SK-N-SH (cell line): Measurements from ENCODE around the gene STAT5B. TPM values are rescaled to one million over a fixed set of nuclear protein-coding genes. Genes with fewer than 3 reads are reported as not detected.

ENCODE experiments used
- CTCF ChIA-PET: fragments of 300-600, 350-600 bp; formaldehyde crosslinking; extraction: SDS; loops from one replicate; lab custom pipeline; 2021; lab: Yijun Ruan, JAX
- POLR2A ChIA-PET: fragments of 350-600 bp; sonication (Branson Sonifier 250); formaldehyde crosslinking; extraction: SDS; loops from one replicate; lab custom pipeline; 2020; ENCODE audit warnings: antibody characterized with exemption, inconsistent platforms; lab: Yijun Ruan, JAX
- DNase-seq: peaks from one replicate; pipeline ENCODE4 v3.0.0; 2012
- H2AFZ ChIP-seq: fragments of 200-600 bp; sonication (generic); 2 replicates; pipeline ENCODE4 v1.8.1; 2016; ENCODE audit warnings: antibody characterized with exemption, mild to moderate bottlenecking, low read depth
- H3F3A ChIP-seq: fragments of 200-600 bp; sonication (generic); replicated peaks from 2 replicates; pipeline ENCODE3; 2016; ENCODE audit warnings: antibody characterized with exemption, mild to moderate bottlenecking; ENCODE audit not compliant: insufficient read depth
- H3K27ac ChIP-seq, 2 experiments: fragments of 200-500 bp in 1 of 2; fragments of 200-600 bp in 1 of 2; sonication (Bioruptor generic) in 1 of 2; sonication (generic), shearing (Covaris generic) in 1 of 2; 2 replicates each; pipeline versions ENCODE4 v1.5.1 to v1.6.1; 2014 to 2016; ENCODE audit warnings: low read depth in 2 of 2, inconsistent platforms in 1 of 2, low read length in 1 of 2, mild to moderate bottlenecking in 1 of 2, mixed read lengths in 1 of 2
- H3K27me3 ChIP-seq: fragments of 200-600 bp; sonication (generic), shearing (Covaris generic); 2 replicates; pipeline ENCODE4 v1.6.1; 2016; ENCODE audit warnings: mixed run types; ENCODE audit not compliant: insufficient read depth
- H3K36me3 ChIP-seq, 2 experiments: fragments of 200-500 bp in 1 of 2; fragments of 200-600 bp in 1 of 2; sonication (Bioruptor generic) in 1 of 2; sonication (generic) in 1 of 2; replicated peaks in 1 of 2; 2 replicates each; pipeline versions ENCODE3 to v1.5.1; 2014 to 2016; ENCODE audit warnings: low read length in 1 of 2, mild to moderate bottlenecking in 1 of 2; ENCODE audit not compliant: insufficient read depth in 2 of 2, control insufficient read depth in 1 of 2
- H3K4me1 ChIP-seq, 2 experiments: fragments of 200-500 bp in 1 of 2; fragments of 200-600 bp in 1 of 2; sonication (Bioruptor generic) in 1 of 2; sonication (generic), shearing (Covaris generic) in 1 of 2; 2 replicates each; pipeline versions ENCODE4 v1.5.1 to v1.6.1; 2014 to 2016; ENCODE audit warnings: low read depth in 1 of 2, low read length in 1 of 2, mixed run types in 1 of 2; ENCODE audit not compliant: insufficient read depth in 2 of 2, control insufficient read depth in 1 of 2
- H3K4me2 ChIP-seq: fragments of 200-600 bp; sonication (generic), shearing (Covaris generic); 2 replicates; pipeline ENCODE4 v1.6.1; 2017; ENCODE audit warnings: mixed run types
- H3K4me3 ChIP-seq, 2 experiments: fragments of 200-500 bp in 1 of 2; fragments of 200-600 bp in 1 of 2; sonication (Bioruptor generic) in 1 of 2; sonication (generic), shearing (Covaris generic) in 1 of 2; 2 replicates each; pipeline versions ENCODE4 v1.5.1 to v1.8.1; 2014 to 2016; ENCODE audit warnings: low read depth in 2 of 2, inconsistent platforms in 1 of 2, low read length in 1 of 2, mild to moderate bottlenecking in 1 of 2, mixed read lengths in 1 of 2, moderate library complexity in 1 of 2
- H3K79me2 ChIP-seq: fragments of 200-600 bp; sonication (generic); 2 replicates; pipeline ENCODE4 v1.8.1; 2017; ENCODE audit warnings: mild to moderate bottlenecking; ENCODE audit not compliant: insufficient read depth
- H3K9ac ChIP-seq: fragments of 200-600 bp; sonication (generic); 2 replicates; pipeline ENCODE4 v1.6.1; 2017; ENCODE audit warnings: mixed run types
- H3K9me2 ChIP-seq: fragments of 200-600 bp; sonication (generic); 2 replicates; pipeline ENCODE4 v1.6.1; 2017; ENCODE audit warnings: mixed run types
- H3K9me3 ChIP-seq: fragments of 200-600 bp; sonication (generic); 2 replicates; pipeline ENCODE4 v1.6.1; 2017; ENCODE audit warnings: mixed run types, mild to moderate bottlenecking, moderate library complexity
- H4K20me1 ChIP-seq: fragments of 200-600 bp; sonication (generic); 2 replicates; pipeline ENCODE4 v1.6.1; 2017; ENCODE audit warnings: mild to moderate bottlenecking, mixed run types; ENCODE audit not compliant: insufficient read depth
- CHD2 ChIP-seq: fragments of 150-350 bp; IDR thresholded peaks from 2 replicates; pipeline ENCODE4 v1.6.1; 2018; ENCODE audit warnings: low read length; ENCODE audit not compliant: partially characterized antibody
- EP300 ChIP-seq, 2 experiments: IDR thresholded peaks; 2 replicates each; pipeline versions ENCODE4 v1.4.0 to v1.6.1; 2012; ENCODE audit warnings: borderline replicate concordance in 1 of 2, low read depth in 1 of 2, low read length in 1 of 2
- EZH2phosphoT487 ChIP-seq: fragments of 200-600 bp; sonication (generic); IDR thresholded peaks from 2 replicates; pipeline ENCODE4 v1.6.1; 2017; ENCODE audit warnings: low read depth, mixed run types, mild to moderate bottlenecking, antibody characterized with exemption, moderate library complexity, borderline replicate concordance
- FOSL2 ChIP-seq: IDR thresholded peaks from 2 replicates; pipeline ENCODE4 v1.4.0; 2012; ENCODE audit warnings: low read depth, mild to moderate bottlenecking, moderate library complexity, borderline replicate concordance
- FOXM1 ChIP-seq: IDR thresholded peaks from 2 replicates; pipeline ENCODE4 v1.4.0; 2012; ENCODE audit warnings: low read depth, mild to moderate bottlenecking
- JUND ChIP-seq: IDR thresholded peaks from 2 replicates; pipeline ENCODE4 v1.4.0; 2012
- MXI1 ChIP-seq: IDR thresholded peaks from 2 replicates; pipeline ENCODE4 v1.6.1; 2012; ENCODE audit warnings: mild to moderate bottlenecking, low read depth, low read length, improper control_type of control experiment
- NFIC ChIP-seq: IDR thresholded peaks from 2 replicates; pipeline ENCODE4 v1.4.0; 2012; ENCODE audit warnings: borderline replicate concordance
- RAD21 ChIP-seq: IDR thresholded peaks from 2 replicates; pipeline ENCODE4 v1.6.1; 2012; ENCODE audit warnings: mild to moderate bottlenecking, low read length
- RCOR1 ChIP-seq: fragments of 150-350 bp; IDR thresholded peaks from 2 replicates; pipeline ENCODE4 v1.6.1; 2017; ENCODE audit warnings: antibody characterized with exemption, low read length
- RXRA ChIP-seq: IDR thresholded peaks from 2 replicates; pipeline ENCODE4 v1.4.0; 2012; ENCODE audit warnings: low read depth, mild to moderate bottlenecking, borderline replicate concordance
- TAF1 ChIP-seq: IDR thresholded peaks from 2 replicates; pipeline ENCODE4 v1.6.1; 2012; ENCODE audit warnings: low read depth, mild to moderate bottlenecking, low read length, moderate library complexity, borderline replicate concordance
- WGBS: methylation state at CpG from one replicate; pipeline ENCODE4 v1.1.6; 2017; ENCODE audit warnings: low lambda C conversion rate; 5-methylcytosine and 5-hydroxymethylcytosine counted together
- polyA plus RNA-seq, 3 experiments: library from polyadenylated mRNA; depleted of rRNA; stranded (reverse); fragments of >200 nt; gene quantifications; 2 replicates each; pipeline ENCODE4 v1.2.3, GENCODE V29; 2012
- TF ChIP-seq, protein P1 (sequence below): IDR thresholded peaks from 2 replicates; pipeline ENCODE4 v1.6.1; 2012; ENCODE audit warnings: mild to moderate bottlenecking, low read depth, low read length, moderate library complexity
- TF ChIP-seq, protein P2 (sequence below): IDR thresholded peaks from 2 replicates; pipeline ENCODE4 v1.4.0; 2012; ENCODE audit warnings: low read depth, borderline replicate concordance
- TF ChIP-seq, protein P3 (sequence below): IDR thresholded peaks from 2 replicates; pipeline ENCODE4; 2012
- TF ChIP-seq, protein P4 (sequence below): fragments of 200-600 bp; sonication (generic); IDR thresholded peaks from 2 replicates; pipeline ENCODE4 v1.6.1; 2017; ENCODE audit warnings: antibody characterized with exemption, mild to moderate bottlenecking, moderate library complexity
- TF ChIP-seq, protein P5 (sequence below): fragments of 150-350 bp; IDR thresholded peaks from 2 replicates; pipeline ENCODE4 v1.6.1; 2016; ENCODE audit warnings: mild to moderate bottlenecking, low read depth, low read length

The STAT5B gene
- polyA plus RNA-seq, 1 of the 3 experiments (the other 2 are of a cell fraction), result 23.6 TPM

DNA sequence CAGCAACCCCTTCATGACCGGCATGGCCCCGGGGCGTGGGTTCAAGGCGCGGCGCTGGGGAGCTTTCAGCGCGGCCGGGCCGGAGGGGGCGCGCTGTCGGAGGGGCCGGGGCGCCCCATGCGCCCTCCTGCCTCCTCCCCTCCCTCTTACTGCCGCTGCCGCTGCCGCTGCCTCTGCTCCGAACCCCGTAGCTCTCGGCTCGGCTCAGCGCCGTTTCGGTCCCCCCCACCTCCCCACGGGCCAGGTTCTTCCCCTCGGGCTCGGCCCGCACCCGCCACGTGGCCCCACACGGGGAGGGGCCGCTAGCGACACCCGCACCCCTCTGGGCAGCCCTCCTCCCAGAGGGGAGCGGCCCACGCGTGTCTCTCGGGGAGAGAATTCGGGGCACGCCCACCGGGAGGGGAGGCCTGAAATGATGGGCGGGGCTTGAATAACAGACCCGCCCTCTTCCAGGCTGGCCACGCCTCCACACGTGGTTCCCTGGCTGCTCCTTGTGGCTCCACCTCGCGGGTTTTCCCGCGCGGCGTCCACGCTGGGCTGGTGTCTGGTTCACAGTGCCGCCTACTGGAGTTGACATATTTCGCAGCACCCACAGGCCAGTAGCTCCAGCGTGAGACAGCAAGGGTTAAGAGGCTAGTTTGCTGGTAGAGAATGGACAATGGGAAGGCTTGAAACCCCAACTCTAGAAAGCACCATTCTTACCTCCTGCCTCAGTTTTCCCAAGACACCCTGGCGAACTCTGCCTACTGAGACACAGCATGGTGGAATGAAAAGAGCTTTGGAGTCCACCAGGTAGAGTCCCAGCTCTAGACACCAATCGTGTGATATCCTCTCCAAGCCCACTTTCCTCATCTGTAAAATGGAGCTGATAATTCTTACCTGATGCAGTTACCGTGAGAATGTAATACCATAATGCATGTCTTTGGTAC lies 95.0 kb downstream of the STAT5B start, which contains the start of gene KCNH4 (continued):
- TF ChIP-seq NFIC (no peak), CHD2 (peak; percentile 67), EP300 (IDR thresholded peaks at IDR 0.05; ENCODE audit: borderline replicate concordance in 1 of 2, low read depth in 1 of 2, low read length in 1 of 2) (no peak), FOSL2 (no peak), RAD21 (peak; percentile 70)
- TF ChIP-seq, protein P1, sequence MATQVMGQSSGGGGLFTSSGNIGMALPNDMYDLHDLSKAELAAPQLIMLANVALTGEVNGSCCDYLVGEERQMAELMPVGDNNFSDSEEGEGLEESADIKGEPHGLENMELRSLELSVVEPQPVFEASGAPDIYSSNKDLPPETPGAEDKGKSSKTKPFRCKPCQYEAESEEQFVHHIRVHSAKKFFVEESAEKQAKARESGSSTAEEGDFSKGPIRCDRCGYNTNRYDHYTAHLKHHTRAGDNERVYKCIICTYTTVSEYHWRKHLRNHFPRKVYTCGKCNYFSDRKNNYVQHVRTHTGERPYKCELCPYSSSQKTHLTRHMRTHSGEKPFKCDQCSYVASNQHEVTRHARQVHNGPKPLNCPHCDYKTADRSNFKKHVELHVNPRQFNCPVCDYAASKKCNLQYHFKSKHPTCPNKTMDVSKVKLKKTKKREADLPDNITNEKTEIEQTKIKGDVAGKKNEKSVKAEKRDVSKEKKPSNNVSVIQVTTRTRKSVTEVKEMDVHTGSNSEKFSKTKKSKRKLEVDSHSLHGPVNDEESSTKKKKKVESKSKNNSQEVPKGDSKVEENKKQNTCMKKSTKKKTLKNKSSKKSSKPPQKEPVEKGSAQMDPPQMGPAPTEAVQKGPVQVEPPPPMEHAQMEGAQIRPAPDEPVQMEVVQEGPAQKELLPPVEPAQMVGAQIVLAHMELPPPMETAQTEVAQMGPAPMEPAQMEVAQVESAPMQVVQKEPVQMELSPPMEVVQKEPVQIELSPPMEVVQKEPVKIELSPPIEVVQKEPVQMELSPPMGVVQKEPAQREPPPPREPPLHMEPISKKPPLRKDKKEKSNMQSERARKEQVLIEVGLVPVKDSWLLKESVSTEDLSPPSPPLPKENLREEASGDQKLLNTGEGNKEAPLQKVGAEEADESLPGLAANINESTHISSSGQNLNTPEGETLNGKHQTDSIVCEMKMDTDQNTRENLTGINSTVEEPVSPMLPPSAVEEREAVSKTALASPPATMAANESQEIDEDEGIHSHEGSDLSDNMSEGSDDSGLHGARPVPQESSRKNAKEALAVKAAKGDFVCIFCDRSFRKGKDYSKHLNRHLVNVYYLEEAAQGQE, result 0 out of 2 replicates have a peak, but pooled peaks have one; percentile 19

DNA sequence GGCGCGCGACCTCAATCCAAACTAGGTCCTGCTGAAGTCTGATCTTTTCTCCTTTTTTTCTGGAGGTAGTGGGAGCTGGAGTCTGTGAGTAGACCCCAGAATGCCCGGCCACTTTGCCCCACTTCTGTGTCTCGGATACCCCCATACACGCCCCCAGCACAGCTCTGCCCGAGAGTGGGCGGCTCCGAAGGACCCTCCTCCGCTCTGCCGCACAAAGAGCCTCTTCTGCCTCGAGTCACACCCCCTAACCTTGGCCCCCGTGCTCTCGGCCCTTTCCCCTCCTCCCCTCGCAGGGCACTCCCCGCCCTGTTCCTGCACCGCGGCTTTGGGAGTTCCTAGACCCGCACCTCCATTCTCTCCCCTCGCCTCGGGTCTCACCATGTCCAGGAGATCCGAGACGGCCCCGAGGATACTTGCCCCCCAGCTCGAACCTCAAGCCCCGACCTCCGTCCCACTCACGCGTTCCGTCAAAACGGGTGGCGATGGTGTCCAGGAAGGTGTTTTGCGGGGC lies 95.7 kb downstream of the STAT5B start:
- H4K20me1 ChIP-seq, result no peaks in the 10 kb centered on the region
- no peak overlapping the region for H3K27ac ChIP-seq
- H2AFZ ChIP-seq, result peak overlapping the region; percentile 84
- H3K4me2 ChIP-seq, result peak overlapping the region; percentile 90
- CTCF ChIA-PET, result interaction anchor here (0.7 to 4.4 kb wide), 21 partner anchors 9 to 225 kb away, joined by 3 to 30 read pairs (median 7); partner anchors contain the start of genes GHDC, HSPB9, NKIRAS2 and RAB5C
- no peak overlapping the region for H3K9ac ChIP-seq
- peaks cover 11% of the 10 kb centered on the region for H3F3A ChIP-seq
- 35% methylated on average over 33 of the region's 33 CpGs for WGBS
- POLR2A ChIA-PET, result interaction anchor here (0.8 to 1.6 kb wide), 2 partner anchors 25 to 68 kb away, joined by 3 read pairs; no protein-coding TSS in a partner anchor
- no peaks in the 10 kb centered on the region for H3K27me3 ChIP-seq
- H3K4me3 ChIP-seq, result peak overlapping the region; percentile 55 to 63
- H3K4me1 ChIP-seq, result peaks cover 4 to 15% of the 10 kb centered on the region in 2 experiments; a peak in 2 of 4 replicates
- H3K79me2 ChIP-seq, result no peaks in the 10 kb centered on the region
- no peaks in the 10 kb centered on the region for H3K9me2 ChIP-seq
- H3K9me3 ChIP-seq, result no peaks in the 10 kb centered on the region
- no peaks in the 10 kb centered on the region for H3K36me3 ChIP-seq
- DNase-seq, result peak; percentile 64
- no peak for TF ChIP-seq EZH2phosphoT487
- TF ChIP-seq, protein P2, sequence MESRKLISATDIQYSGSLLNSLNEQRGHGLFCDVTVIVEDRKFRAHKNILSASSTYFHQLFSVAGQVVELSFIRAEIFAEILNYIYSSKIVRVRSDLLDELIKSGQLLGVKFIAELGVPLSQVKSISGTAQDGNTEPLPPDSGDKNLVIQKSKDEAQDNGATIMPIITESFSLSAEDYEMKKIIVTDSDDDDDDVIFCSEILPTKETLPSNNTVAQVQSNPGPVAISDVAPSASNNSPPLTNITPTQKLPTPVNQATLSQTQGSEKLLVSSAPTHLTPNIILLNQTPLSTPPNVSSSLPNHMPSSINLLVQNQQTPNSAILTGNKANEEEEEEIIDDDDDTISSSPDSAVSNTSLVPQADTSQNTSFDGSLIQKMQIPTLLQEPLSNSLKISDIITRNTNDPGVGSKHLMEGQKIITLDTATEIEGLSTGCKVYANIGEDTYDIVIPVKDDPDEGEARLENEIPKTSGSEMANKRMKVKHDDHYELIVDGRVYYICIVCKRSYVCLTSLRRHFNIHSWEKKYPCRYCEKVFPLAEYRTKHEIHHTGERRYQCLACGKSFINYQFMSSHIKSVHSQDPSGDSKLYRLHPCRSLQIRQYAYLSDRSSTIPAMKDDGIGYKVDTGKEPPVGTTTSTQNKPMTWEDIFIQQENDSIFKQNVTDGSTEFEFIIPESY, result no peak
- no peak for TF ChIP-seq FOXM1
- TF ChIP-seq, protein P3, sequence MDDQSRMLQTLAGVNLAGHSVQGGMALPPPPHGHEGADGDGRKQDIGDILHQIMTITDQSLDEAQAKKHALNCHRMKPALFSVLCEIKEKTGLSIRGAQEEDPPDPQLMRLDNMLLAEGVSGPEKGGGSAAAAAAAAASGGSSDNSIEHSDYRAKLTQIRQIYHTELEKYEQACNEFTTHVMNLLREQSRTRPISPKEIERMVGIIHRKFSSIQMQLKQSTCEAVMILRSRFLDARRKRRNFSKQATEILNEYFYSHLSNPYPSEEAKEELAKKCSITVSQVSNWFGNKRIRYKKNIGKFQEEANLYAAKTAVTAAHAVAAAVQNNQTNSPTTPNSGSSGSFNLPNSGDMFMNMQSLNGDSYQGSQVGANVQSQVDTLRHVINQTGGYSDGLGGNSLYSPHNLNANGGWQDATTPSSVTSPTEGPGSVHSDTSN, result no peak
- no peak for TF ChIP-seq RXRA
- TF ChIP-seq FOSL2, result no peak
- TF ChIP-seq, protein P4, sequence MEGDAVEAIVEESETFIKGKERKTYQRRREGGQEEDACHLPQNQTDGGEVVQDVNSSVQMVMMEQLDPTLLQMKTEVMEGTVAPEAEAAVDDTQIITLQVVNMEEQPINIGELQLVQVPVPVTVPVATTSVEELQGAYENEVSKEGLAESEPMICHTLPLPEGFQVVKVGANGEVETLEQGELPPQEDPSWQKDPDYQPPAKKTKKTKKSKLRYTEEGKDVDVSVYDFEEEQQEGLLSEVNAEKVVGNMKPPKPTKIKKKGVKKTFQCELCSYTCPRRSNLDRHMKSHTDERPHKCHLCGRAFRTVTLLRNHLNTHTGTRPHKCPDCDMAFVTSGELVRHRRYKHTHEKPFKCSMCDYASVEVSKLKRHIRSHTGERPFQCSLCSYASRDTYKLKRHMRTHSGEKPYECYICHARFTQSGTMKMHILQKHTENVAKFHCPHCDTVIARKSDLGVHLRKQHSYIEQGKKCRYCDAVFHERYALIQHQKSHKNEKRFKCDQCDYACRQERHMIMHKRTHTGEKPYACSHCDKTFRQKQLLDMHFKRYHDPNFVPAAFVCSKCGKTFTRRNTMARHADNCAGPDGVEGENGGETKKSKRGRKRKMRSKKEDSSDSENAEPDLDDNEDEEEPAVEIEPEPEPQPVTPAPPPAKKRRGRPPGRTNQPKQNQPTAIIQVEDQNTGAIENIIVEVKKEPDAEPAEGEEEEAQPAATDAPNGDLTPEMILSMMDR, result no peak
- TF ChIP-seq, protein P5, sequence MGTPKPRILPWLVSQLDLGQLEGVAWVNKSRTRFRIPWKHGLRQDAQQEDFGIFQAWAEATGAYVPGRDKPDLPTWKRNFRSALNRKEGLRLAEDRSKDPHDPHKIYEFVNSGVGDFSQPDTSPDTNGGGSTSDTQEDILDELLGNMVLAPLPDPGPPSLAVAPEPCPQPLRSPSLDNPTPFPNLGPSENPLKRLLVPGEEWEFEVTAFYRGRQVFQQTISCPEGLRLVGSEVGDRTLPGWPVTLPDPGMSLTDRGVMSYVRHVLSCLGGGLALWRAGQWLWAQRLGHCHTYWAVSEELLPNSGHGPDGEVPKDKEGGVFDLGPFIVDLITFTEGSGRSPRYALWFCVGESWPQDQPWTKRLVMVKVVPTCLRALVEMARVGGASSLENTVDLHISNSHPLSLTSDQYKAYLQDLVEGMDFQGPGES, result no peak
- no peak for TF ChIP-seq MXI1
- TF ChIP-seq RCOR1, result no peak
- TF ChIP-seq JUND, result no peak
- TF ChIP-seq TAF1, result no peak
